ENCODE results near the gene ARHGDIG. TPM values are rescaled to one million over a fixed set of nuclear protein-coding genes. Genes with fewer than 3 reads are reported as not detected.
A peak's percentile ranks its signal among the peaks of the same experiment; 100 is the strongest.

The ARHGDIG gene
- total RNA-seq: 1 to 10 TPM; 1.2 to 2.7 (median 1.8) TPM

- peaks cover 40% of the 10 kb centered on the region for H3K27me3 ChIP-seq
- H3K36me3 ChIP-seq: no peaks in the 10 kb centered on the region
- H3K4me3 ChIP-seq: peak within 1 kb of the TSS in 1 of 2 donors; percentile 46
- no peak for TF ChIP-seq EP300 (IDR thresholded peaks at IDR 0.05)
- no peak for TF ChIP-seq POLR2AphosphoS5 (IDR thresholded peaks at IDR 0.05)
- no peak for TF ChIP-seq CTCF (IDR thresholded peaks at IDR 0.05)
- TF ChIP-seq POLR2A (IDR thresholded peaks at IDR 0.05): no peak
- no peak for ATAC-seq
- no CpG with 5 or more reads among the region's 54 CpGs for WGBS, 2 donors (ENCODE audit: low coverage in 1 of 2)
- no peaks in the 10 kb centered on the region for H3K9me3 ChIP-seq
- peaks cover 0 to 29% (median 6%) of the 10 kb centered on the region in 3 donors for H3K4me1 ChIP-seq
- peak within 1 kb of the TSS in 1 of 4 donors; percentile 35 for H3K27ac ChIP-seq
Observed at GRCh38 chr16:280552-280951, at the start of gene ARHGDIG. Gene ARHGDIG, plus strand, starts transcription at chr16:280591. Its CDS starts 90 bp downstream, at chr16:280681.

GRCh38 chr16:230949-231348 lies 49.4 kb upstream of the ARHGDIG start:
- H3K4me1 ChIP-seq: peaks cover 0 to 48% (median 16%) of the 10 kb centered on the region in 3 donors
- peaks cover 0 to 19% of the 10 kb centered on the region in 2 donors for H3K36me3 ChIP-seq
- H3K9me3 ChIP-seq: no peaks in the 10 kb centered on the region
- ATAC-seq: no peak
- H3K4me3 ChIP-seq: no peak overlapping the region
- H3K27ac ChIP-seq: no peak overlapping the region
- no peak for TF ChIP-seq POLR2A (IDR thresholded peaks at IDR 0.05)
- no peak for TF ChIP-seq EP300 (IDR thresholded peaks at IDR 0.05)
- TF ChIP-seq CTCF (IDR thresholded peaks at IDR 0.05): no peak
- no peak for TF ChIP-seq POLR2AphosphoS5 (IDR thresholded peaks at IDR 0.05)
- WGBS, 2 donors (ENCODE audit: low coverage in 1 of 2): 44 to 63% methylated on average over 9 to 11 of the region's 22 CpGs
- H3K27me3 ChIP-seq: no peaks in the 10 kb centered on the region

- H3K36me3 ChIP-seq: no peaks in the 10 kb centered on the region
- H3K4me3 ChIP-seq: peak within 1 kb of the TSS; percentile 74 to 92
- H3K9me3 ChIP-seq: no peaks in the 10 kb centered on the region
- no peaks in the 10 kb centered on the region for H3K27me3 ChIP-seq
- peaks cover 0 to 30% (median 8%) of the 10 kb centered on the region in 3 donors for H3K4me1 ChIP-seq
- ATAC-seq: peak; percentile 96
- WGBS, 2 donors (ENCODE audit: low coverage in 1 of 2): 0% methylated on average over 12 to 31 of the region's 85 CpGs
- H3K27ac ChIP-seq: peak within 1 kb of the TSS; percentile 91 to 100 (median 96)
- TF ChIP-seq POLR2A (IDR thresholded peaks at IDR 0.05) (peak; percentile 96 to 97), POLR2AphosphoS5 (IDR thresholded peaks at IDR 0.05) (peak; percentile 61), EP300 (IDR thresholded peaks at IDR 0.05) (no peak), CTCF (IDR thresholded peaks at IDR 0.05) (peak in 3 of 4 experiments; percentile 42 to 63 (median 56))
Observed at GRCh38 chr16:234468-235305, 45.7 kb upstream of the ARHGDIG start, which contains the start of gene FAM234A. Gene FAM234A, plus strand, starts transcription at chr16:234821. Its CDS starts 19,593 bp downstream, at chr16:254414.

- Histone ChIP-seq H3K27me3 (no peaks in the 10 kb centered on the region), H3K27ac (peak overlapping the region in 2 of 4 donors; percentile 32 to 60), H3K4me1 (peaks cover 0 to 59% (median 8%) of the 10 kb centered on the region in 3 donors), H3K4me3 (no peak overlapping the region), H3K36me3 (no peaks in the 10 kb centered on the region), H3K9me3 (no peaks in the 10 kb centered on the region)
- WGBS, 2 donors (ENCODE audit: low coverage in 1 of 2): 66 to 67% methylated on average over 3 of the region's 3 CpGs
- TF ChIP-seq EP300 (IDR thresholded peaks at IDR 0.05): no peak
- no peak for TF ChIP-seq POLR2A (IDR thresholded peaks at IDR 0.05)
- no peak for TF ChIP-seq POLR2AphosphoS5 (IDR thresholded peaks at IDR 0.05)
- TF ChIP-seq CTCF (IDR thresholded peaks at IDR 0.05): no peak
- no peak for ATAC-seq
Observed at GRCh38 chr16:239948-240277, 40.5 kb upstream of the ARHGDIG start.
